Activated CD8-positive, alpha-beta T cell treated with anti-CD3 and anti-CD28 coated beads for 36 hours (primary cell): ENCODE results near the gene MFN2. TPM values are rescaled to one million over a fixed set of nuclear protein-coding genes. Genes with fewer than 3 reads are reported as not detected.

Experiments used
- ATAC-seq: fragments of 200-7000 bp; cut with Tn5 transposase; one replicate; pipeline ENCODE4 v1.10.0; 2021; ENCODE audit warnings: mild to moderate bottlenecking, moderate library complexity
- CTCF ChIA-PET: fragments of 350-600 bp; sonication (Branson Sonifier 250); formaldehyde crosslinking; loops from one replicate; lab custom pipeline; 2021; ENCODE audit warnings: antibody characterized with exemption; lab: Charles Lee
- POLR2A ChIA-PET: fragments of 350-600 bp; sonication (Branson Sonifier 250); formaldehyde crosslinking; loops from one replicate; lab custom pipeline; 2021; ENCODE audit warnings: antibody characterized with exemption; lab: Charles Lee
- DNase-seq: peaks from one replicate; pipeline ENCODE4 v3.0.0-alpha.2; 2020
- H3K27ac Mint-ChIP-seq: one replicate; pipeline ENCODE4 v1.8.0; 2021; ENCODE audit warnings: mild to moderate bottlenecking, mixed read lengths
- H3K27me3 Mint-ChIP-seq: one replicate; pipeline ENCODE4 v1.8.0; 2021; ENCODE audit warnings: mixed read lengths
- H3K36me3 Mint-ChIP-seq: one replicate; pipeline ENCODE4 v1.8.0; 2021; ENCODE audit warnings: low read depth, mixed read lengths
- H3K4me1 Mint-ChIP-seq: one replicate; pipeline ENCODE4 v1.8.0; 2021; ENCODE audit warnings: low read depth, mixed read lengths
- H3K4me3 Mint-ChIP-seq: one replicate; pipeline ENCODE4 v1.8.0; 2021; ENCODE audit warnings: mild to moderate bottlenecking, moderate library complexity, mixed read lengths
- H3K9me3 Mint-ChIP-seq: one replicate; pipeline ENCODE4 v1.8.0; 2021; ENCODE audit warnings: mixed read lengths
- CTCF ChIP-seq: fragments of 200-600 bp; IDR thresholded peaks from one replicate; pipeline ENCODE4 v1.8.0; 2022; ENCODE audit warnings: antibody characterized with exemption, mild to moderate bottlenecking
- intact Hi-C: fragments of 100-400 bp; cut with micrococcal nuclease; formaldehyde crosslinking; loops from one replicate; pipeline ENCODE4 v1.10.0; 2022
- total RNA-seq, 2 experiments: library from RNA; stranded (reverse); gene quantifications; one replicate each; pipeline ENCODE4 v1.2.3, GENCODE V29; 2021

MFN2 gene
- total RNA-seq, 2 experiments from 2014 or later: 51.0 to 51.1 TPM

DNA sequence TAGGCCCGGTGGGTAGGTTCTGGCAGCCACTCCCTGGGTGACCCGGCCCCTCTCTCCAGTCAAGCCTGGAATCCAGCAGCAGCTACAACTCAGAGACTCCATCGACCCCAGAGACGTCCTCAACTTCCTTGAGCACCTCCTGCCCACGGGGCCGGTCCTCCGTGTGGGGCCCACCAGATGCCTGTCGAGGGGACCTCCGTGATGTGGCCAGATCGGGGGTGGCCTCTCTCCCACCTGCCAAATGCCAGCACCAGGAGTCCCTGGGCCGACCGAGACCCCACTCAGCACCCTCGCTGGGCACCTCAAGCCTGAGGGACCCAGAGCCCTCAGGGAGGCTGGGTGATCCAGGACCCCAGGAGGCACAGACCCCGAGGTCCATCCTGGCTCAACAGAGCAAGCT, 41.8 kb downstream of the MFN2 start:
- Mint-ChIP-seq H3K27ac (no peak overlapping the region), H3K36me3 (peaks cover 19% of the 10 kb centered on the region), H3K27me3 (no peaks in the 10 kb centered on the region), H3K4me3 (no peak overlapping the region), H3K4me1 (peaks cover 5% of the 10 kb centered on the region), H3K9me3 (no peaks in the 10 kb centered on the region)
- POLR2A ChIA-PET: interaction anchor here (1.4 to 4.4 kb wide), 3 partner anchors 41 to 113 kb away, joined by 3 to 57 read pairs (median 4); partner anchors contain the start of gene MFN2
- CTCF ChIA-PET: no interaction called here
- TF ChIP-seq CTCF: no peak
- no peak for ATAC-seq
- DNase-seq: no peak
- intact Hi-C loops: no loop called here

- no peak for TF ChIP-seq CTCF
- H3K27ac Mint-ChIP-seq: no peak overlapping the region
- ChIA-PET POLR2A (interaction anchor here (0.6 to 1.5 kb wide), 3 partner anchors 117 to 373 kb away, joined by 4 to 8 read pairs (median 5); no protein-coding TSS in a partner anchor), CTCF (interaction anchor here (0.5 to 1.1 kb wide), 2 partner anchors 23 to 53 kb away, joined by 3 read pairs; no protein-coding TSS in a partner anchor)
- DNase-seq (no peak), ATAC-seq (no peak)
- no peaks in the 10 kb centered on the region for H3K27me3 Mint-ChIP-seq
- H3K36me3 Mint-ChIP-seq: peaks cover 32% of the 10 kb centered on the region
- no peak overlapping the region for H3K4me3 Mint-ChIP-seq
- intact Hi-C loops: no loop called here
- no peaks in the 10 kb centered on the region for H3K9me3 Mint-ChIP-seq
- peaks cover 2% of the 10 kb centered on the region for H3K4me1 Mint-ChIP-seq
Observed at GRCh38 chr1:12026586-12026985, 46.3 kb downstream of the MFN2 start.

GRCh38 chr1:12028248-12028647, 48.0 kb downstream of the MFN2 start:
- H3K27ac Mint-ChIP-seq: no peak overlapping the region

GRCh38 chr1:12028957-12029511, 48.8 kb downstream of the MFN2 start:
- peaks cover 31% of the 10 kb centered on the region for H3K36me3 Mint-ChIP-seq
- no peak for ATAC-seq
- POLR2A ChIA-PET: interaction anchor here (1.5 kb wide), 1 partner anchor 10 kb away, joined by 4 read pairs; the partner anchor contains the start of gene MIIP
- no peaks in the 10 kb centered on the region for H3K9me3 Mint-ChIP-seq
- no peaks in the 10 kb centered on the region for H3K4me1 Mint-ChIP-seq
- TF ChIP-seq CTCF: no peak
- no peak overlapping the region for H3K27ac Mint-ChIP-seq
- CTCF ChIA-PET: interaction anchor here (1.3 kb wide), 1 partner anchor 24 kb away, joined by 4 read pairs; no protein-coding TSS in a partner anchor
- H3K4me3 Mint-ChIP-seq: no peak overlapping the region
- intact Hi-C loops: no loop called here
- DNase-seq: no peak
- H3K27me3 Mint-ChIP-seq: no peaks in the 10 kb centered on the region

More at GRCh38 chr1:12028248-12028647, 48.0 kb downstream of the MFN2 start:
- Mint-ChIP-seq H3K27me3 (no peaks in the 10 kb centered on the region), H3K9me3 (no peaks in the 10 kb centered on the region), H3K36me3 (peaks cover 31% of the 10 kb centered on the region), H3K4me1 (no peaks in the 10 kb centered on the region), H3K4me3 (no peak overlapping the region)
- ATAC-seq (no peak), DNase-seq (no peak)
- TF ChIP-seq CTCF: no peak
- ChIA-PET CTCF (interaction anchor here (1.3 kb wide), 1 partner anchor 23 kb away, joined by 4 read pairs; no protein-coding TSS in a partner anchor), POLR2A (interaction anchor here (1.5 kb wide), 1 partner anchor 118 kb away, joined by 5 read pairs; no protein-coding TSS in a partner anchor)
- intact Hi-C loops: no loop called here

GRCh38 chr1:12029720-12030339, 49.6 kb downstream of the MFN2 start:
- ChIA-PET CTCF (interaction anchor here (1.3 to 1.9 kb wide), 3 partner anchors 27 to 50 kb away, joined by 3 to 5 read pairs (median 4); no protein-coding TSS in a partner anchor), POLR2A (interaction anchor here (1.5 to 3.3 kb wide), 2 partner anchors 10 to 121 kb away, joined by 4 to 38 read pairs; partner anchors contain the start of gene MIIP)
- DNase-seq (no peak), ATAC-seq (no peak)
- H3K4me3 Mint-ChIP-seq: no peak overlapping the region
- no peak overlapping the region for H3K27ac Mint-ChIP-seq
- H3K4me1 Mint-ChIP-seq: no peaks in the 10 kb centered on the region
- peaks cover 25% of the 10 kb centered on the region for H3K36me3 Mint-ChIP-seq
- no peaks in the 10 kb centered on the region for H3K27me3 Mint-ChIP-seq
- H3K9me3 Mint-ChIP-seq: no peaks in the 10 kb centered on the region
- intact Hi-C loops: no loop called here
- TF ChIP-seq CTCF: no peak
